Activated T-cell treated with anti-CD3 and anti-CD28 coated beads, Interleukin-2, amount 50 U/mL, for 72 hours (primary cell): ENCODE measurements around the gene MIER2. TPM values are rescaled to one million over a fixed set of nuclear protein-coding genes. Genes with fewer than 3 reads are reported as not detected.
A peak's percentile ranks its signal among the peaks of the same experiment; 100 is the strongest.

ENCODE experiments used
- ATAC-seq, 2 donors: fragments of 150-1000 bp; cut with Tn5 transposase; replicated peaks in 1 of 2; 2 replicates each; pipeline ENCODE4 v1.10.0; 2021; ENCODE audit warnings: moderate library complexity in 2 of 2, mild to moderate bottlenecking in 1 of 2
- DNase-seq, 2 donors: peaks; one replicate each; pipeline ENCODE4 v3.0.0; 2021 to 2022; ENCODE audit warnings: mixed read lengths in 1 of 2
- H3K27ac Mint-ChIP-seq: one replicate; pipeline ENCODE4 v1.8.0; 2022; ENCODE audit warnings: mild to moderate bottlenecking, moderate library complexity, mixed read lengths
- H3K27me3 Mint-ChIP-seq: one replicate; pipeline ENCODE4 v1.8.0; 2022; ENCODE audit warnings: low read depth, mixed read lengths
- H3K36me3 Mint-ChIP-seq, 2 donors: one replicate each; pipeline ENCODE4 v1.8.0; 2022; ENCODE audit warnings: mixed read lengths in 2 of 2, mild to moderate bottlenecking in 1 of 2; ENCODE audit not compliant: insufficient read depth in 2 of 2
- H3K4me1 Mint-ChIP-seq: one replicate; pipeline ENCODE4 v1.8.0; 2022; ENCODE audit warnings: low read depth, mixed read lengths
- H3K4me3 Mint-ChIP-seq, 2 donors: one replicate each; pipeline ENCODE4 v1.8.0; 2022; ENCODE audit warnings: mild to moderate bottlenecking in 2 of 2, mixed read lengths in 2 of 2, moderate library complexity in 2 of 2
- H3K9me3 Mint-ChIP-seq, 2 donors: one replicate each; pipeline ENCODE4 v1.8.0; 2022; ENCODE audit warnings: mixed read lengths in 2 of 2
- total RNA-seq, 2 donors: library from RNA; stranded (reverse); gene quantifications; one replicate each; pipeline ENCODE4 v1.2.3, GENCODE V29; 2022

MIER2 gene
- total RNA-seq, 2 donors from 2014 or later: 25.8 to 29.0 TPM

DNA sequence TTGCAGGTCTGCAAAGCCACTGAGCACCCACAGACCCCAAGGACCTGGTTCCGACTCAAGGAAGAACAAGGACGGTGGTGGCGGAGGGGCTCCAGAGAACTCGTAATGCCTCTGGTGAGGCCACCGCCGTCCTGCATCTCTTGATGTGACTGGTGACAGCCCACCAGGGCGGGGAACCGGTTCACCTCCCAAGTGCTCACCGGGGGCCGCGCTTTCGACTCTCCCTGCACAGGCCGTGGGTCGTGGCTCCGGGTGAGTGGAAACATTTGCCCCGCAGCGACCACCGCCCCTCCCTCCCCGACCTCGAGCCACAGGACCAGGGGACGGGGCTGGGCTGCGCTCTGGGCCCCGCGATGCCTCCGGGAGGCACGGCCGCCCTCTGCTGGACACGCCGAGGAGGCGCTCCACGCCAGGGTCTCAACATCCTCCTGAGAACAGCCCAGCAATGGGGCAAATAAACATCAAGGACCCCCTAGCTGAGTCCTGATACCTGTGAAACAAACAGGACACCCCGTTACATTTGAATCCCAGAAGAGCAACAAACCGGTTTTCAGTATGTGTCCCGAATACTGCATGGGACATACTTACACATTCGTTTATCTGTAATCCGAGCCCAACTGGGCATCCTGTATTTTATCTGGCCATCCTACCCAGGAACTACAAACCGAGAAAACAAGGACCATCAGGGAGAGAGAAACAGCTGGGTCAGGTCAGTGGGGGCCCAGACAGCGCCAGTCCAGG lies 49.5 kb downstream of the MIER2 start:
- H3K27me3 Mint-ChIP-seq: peaks cover 30% of the 10 kb centered on the region
- no peaks in the 10 kb centered on the region for H3K9me3 Mint-ChIP-seq
- peak overlapping the region in 1 of 2 donors; percentile 32 for H3K4me3 Mint-ChIP-seq
- DNase-seq (peak; percentile 66 to 68), ATAC-seq (peak; percentile 72 to 77)
- no peaks in the 10 kb centered on the region for H3K36me3 Mint-ChIP-seq
- H3K4me1 Mint-ChIP-seq: peaks cover 5% of the 10 kb centered on the region
- no peak overlapping the region for H3K27ac Mint-ChIP-seq

DNA sequence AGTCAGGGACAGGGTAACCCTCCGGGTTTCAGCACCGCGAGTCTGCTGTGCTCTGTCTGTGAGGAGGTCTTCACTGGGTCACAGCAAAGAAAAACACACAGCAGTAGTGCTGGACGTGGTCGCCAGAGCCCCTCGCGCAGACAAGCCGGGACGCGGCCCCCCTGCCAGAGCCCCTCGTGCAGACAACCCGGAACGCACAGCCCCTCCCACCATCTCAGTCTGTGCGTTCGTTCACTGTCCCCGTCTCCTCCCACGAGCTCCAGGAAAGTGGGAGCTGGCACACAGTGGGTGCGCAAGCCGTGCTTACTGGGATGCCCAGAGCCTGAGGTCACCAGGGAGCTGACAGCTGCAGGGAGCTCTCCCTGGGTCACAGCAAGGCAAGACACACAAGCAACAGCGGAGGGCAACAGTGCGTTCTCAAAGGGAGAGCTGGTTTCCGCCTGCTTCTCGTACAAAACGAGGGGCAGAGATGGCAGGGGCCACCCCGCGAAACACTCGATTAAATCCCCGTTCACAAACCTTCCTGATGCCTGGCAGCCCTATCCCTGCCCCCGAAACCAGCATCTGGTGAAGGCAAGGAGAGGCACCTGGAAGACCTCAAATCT lies 50.2 kb downstream of the MIER2 start:
- DNase-seq (no peak), ATAC-seq (peak in 1 of 2 donors; percentile 4)
- Mint-ChIP-seq H3K4me3 (peak overlapping the region in 1 of 2 donors; percentile 32), H3K36me3 (no peaks in the 10 kb centered on the region), H3K4me1 (peaks cover 5% of the 10 kb centered on the region), H3K27ac (no peak overlapping the region), H3K9me3 (no peaks in the 10 kb centered on the region), H3K27me3 (peaks cover 36% of the 10 kb centered on the region)

DNA sequence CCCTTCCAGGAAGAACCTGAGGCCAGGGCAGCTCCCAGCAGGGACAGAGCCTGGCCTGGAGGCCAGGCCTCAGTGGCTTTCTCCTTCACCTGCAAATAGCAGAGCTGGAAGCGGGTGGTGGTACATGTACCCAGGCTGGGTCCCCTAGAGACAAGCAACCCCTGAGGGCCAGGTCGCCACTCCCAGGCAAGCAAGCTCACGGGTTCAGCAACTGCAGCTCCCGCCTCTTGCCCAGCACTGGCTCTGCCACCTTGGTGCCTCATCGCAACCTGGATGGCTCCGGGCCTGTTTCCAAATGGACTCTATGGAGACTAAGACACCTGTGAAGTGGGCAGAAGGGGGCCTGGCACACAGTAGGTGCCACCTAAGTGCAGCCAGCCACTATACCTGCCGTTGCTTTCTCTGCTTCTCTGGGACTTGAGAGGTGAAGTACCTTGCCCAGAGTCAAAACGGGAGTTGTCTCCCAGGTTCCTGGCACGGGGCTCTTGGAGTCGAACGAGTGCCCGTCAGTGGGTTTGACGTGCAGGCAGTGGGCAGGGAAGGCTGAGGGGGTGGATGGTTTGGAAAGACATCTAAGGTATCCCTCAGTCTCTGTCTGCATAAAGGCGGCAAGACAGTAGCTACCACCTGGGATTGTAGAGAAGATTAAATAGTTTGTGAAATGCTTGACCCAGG lies 51.0 kb downstream of the MIER2 start:
- ATAC-seq: no peak
- peaks cover 44% of the 10 kb centered on the region for H3K27me3 Mint-ChIP-seq

DNA sequence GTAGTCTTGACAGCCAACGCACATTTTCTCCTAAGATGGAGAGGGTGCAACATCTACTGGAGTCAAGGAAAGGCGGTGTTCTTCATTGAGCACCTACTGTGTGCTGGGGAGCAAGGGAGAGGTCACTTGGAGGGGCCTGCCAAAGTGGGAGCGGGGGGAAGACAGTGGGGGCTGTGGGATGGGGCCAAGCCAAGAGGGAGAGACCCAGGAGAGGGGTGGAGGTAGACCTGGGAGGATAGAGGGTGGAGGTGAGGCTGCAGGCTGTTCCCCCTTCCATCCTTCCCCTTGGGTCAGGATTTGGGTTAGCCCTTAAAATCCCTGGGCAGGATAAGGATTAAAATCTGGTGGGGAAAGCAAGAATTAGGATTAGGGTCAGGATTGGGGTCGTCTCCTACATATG lies 51.6 kb downstream of the MIER2 start:
- H3K4me3 Mint-ChIP-seq: no peak overlapping the region
- H3K36me3 Mint-ChIP-seq: no peaks in the 10 kb centered on the region
- H3K4me1 Mint-ChIP-seq: peaks cover 5% of the 10 kb centered on the region
- no peaks in the 10 kb centered on the region for H3K9me3 Mint-ChIP-seq
- DNase-seq: no peak
- H3K27ac Mint-ChIP-seq: no peak overlapping the region
- no peak for ATAC-seq
- H3K27me3 Mint-ChIP-seq: peaks cover 45% of the 10 kb centered on the region

More for the DNA sequence above, 51.0 kb downstream of the MIER2 start:
- Mint-ChIP-seq H3K4me3 (no peak overlapping the region), H3K9me3 (no peaks in the 10 kb centered on the region), H3K4me1 (peaks cover 5% of the 10 kb centered on the region), H3K27ac (no peak overlapping the region), H3K36me3 (no peaks in the 10 kb centered on the region)
- no peak for DNase-seq

DNA sequence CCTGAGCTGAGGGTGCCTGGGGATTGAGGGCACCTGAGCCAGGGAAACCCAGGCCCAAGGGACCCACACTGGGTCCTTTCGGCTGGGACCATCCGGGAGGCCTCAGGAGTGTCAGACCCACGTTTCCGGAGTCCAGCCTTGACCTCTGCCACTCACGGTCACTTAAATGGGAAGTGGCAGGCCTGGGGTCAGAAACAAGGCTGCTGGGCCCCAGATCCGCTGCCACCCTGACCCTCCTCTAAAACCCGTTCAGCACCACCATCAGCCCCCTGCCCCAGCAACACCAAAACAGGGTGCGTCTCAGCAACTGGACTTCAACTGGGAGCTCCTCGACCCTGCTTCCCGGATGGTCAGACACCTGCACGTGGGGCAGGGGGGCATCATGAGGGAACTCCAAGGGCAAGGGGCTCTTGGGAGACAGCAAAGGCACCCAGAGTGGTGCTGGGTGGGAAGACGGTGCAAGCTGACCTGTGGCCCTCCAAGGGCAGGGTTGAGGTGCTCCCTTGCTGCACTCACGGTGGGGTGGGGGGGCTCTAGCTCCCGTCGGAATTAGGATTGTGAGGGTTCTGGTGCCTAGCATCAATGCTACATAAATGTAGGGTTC lies 52.2 kb downstream of the MIER2 start:
- H3K9me3 Mint-ChIP-seq: no peaks in the 10 kb centered on the region
- no peak overlapping the region for H3K4me3 Mint-ChIP-seq
- no peaks in the 10 kb centered on the region for H3K36me3 Mint-ChIP-seq
- peaks cover 5% of the 10 kb centered on the region for H3K4me1 Mint-ChIP-seq
- DNase-seq: no peak
- H3K27ac Mint-ChIP-seq: no peak overlapping the region
- no peak for ATAC-seq
- H3K27me3 Mint-ChIP-seq: peaks cover 45% of the 10 kb centered on the region

DNA sequence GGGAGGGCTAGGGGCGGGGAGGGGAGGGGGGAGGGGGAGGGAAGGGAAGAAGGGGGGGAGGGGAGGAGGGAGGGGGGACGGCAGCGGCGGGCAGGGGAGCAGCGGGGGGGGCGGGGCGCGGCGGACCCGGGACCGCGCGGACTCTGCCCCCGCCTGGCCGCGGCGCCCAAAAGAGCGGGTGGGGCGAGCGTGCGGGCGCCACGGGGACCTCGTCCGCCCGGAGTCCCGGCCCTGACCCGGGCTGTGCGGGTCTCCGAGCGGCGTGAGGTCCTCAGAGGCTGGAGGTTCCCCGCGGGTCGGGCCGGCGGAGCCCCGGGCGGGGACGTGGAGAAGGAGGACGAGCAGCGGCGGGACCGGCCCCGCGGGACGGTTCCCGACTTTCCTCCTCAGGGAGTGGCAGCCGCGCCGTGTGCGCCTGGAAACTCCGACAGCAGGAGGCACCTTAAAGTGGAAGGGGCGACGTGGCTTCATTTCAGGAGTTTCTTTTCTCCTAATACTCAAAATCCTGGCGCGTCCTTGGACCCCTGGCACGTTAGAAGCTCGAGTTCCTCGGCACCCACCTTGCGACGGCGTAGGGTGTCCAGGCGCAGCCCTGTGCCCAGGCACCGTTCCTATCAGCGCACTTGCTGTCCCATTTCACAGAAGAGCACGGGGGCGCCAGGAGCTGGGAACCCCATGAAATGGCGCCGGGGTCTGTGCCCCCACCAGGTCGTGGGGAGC lies 52.9 kb downstream of the MIER2 start:
- no peaks in the 10 kb centered on the region for H3K9me3 Mint-ChIP-seq
- peaks cover 45% of the 10 kb centered on the region for H3K27me3 Mint-ChIP-seq
- peaks cover 5% of the 10 kb centered on the region for H3K4me1 Mint-ChIP-seq
- no peak overlapping the region for H3K4me3 Mint-ChIP-seq
- no peak overlapping the region for H3K27ac Mint-ChIP-seq
- ATAC-seq: no peak
- no peaks in the 10 kb centered on the region for H3K36me3 Mint-ChIP-seq
- DNase-seq: no peak

DNA sequence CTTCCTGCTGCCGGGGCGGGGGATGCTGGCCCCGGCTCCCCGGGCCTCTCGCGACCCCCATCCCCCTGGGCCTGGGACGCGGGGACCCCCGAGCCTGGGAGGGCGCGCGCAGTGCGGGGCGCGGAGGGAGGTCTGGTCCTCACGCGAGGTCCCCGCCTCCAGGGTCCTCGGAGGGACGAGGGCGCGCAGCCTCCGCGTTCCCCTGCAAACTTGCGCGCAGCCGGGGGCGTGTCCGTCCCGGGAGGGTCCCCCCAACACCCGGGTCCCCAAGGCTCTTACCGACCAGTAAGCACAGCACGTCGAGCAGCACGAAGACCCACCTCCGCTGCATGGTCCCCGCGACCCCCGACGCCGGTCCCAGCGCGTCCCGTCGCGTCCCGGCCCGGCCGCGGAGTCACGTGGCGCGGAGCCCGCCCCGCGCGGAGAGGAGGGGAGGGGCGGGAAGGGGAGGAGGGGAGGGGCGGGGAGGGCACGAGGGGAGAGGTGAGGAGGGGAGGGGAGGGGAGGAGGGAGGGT lies 53.5 kb downstream of the MIER2 start, which contains the start of gene PLPP2:
Gene PLPP2, minus strand, starts transcription at position 398 of the 516 bp plus-strand sequence. Its CDS starts 67 bp downstream, at position 331.
- H3K4me3 Mint-ChIP-seq: peak within 1 kb of the TSS; percentile 67 to 68
- H3K27me3 Mint-ChIP-seq: peaks cover 45% of the 10 kb centered on the region
- H3K27ac Mint-ChIP-seq: no peak within 1 kb of the TSS
- no peaks in the 10 kb centered on the region for H3K9me3 Mint-ChIP-seq
- DNase-seq (no peak), ATAC-seq (peak in 1 of 2 donors; percentile 1)
- no peaks in the 10 kb centered on the region for H3K36me3 Mint-ChIP-seq
- H3K4me1 Mint-ChIP-seq: peaks cover 5% of the 10 kb centered on the region

DNA sequence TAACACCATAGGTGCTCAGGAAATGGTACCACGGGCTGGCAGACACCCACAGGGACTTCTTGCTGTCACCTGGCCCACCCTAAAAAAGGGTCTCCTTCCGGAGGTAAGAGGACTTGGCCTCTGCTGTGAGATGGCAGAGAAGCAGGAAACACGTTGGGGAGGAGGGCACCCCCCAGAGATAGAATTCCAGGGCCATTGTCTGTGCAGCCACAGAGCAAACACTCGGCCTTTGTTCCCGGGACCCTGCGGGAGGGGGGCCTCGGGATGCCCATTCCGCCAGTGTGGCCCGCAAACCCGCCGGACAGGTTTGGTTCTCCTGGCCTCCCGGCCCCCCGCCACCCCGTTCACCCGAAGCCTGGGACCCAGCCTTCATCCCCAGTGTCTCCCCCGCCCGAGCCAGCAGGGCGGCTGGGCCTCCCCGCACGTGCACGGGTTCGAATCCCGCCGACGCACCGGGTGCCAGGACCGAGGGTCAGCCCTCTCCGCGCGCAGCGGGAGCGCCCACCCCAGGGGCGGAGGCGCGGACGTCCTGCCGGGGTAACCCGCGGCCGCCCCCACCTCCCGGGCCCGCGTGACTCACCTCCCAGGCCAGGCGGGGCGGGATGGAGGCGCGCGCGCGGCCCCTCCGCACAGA lies 54.1 kb downstream of the MIER2 start:
- peak overlapping the region; percentile 67 to 68 for H3K4me3 Mint-ChIP-seq

DNA sequence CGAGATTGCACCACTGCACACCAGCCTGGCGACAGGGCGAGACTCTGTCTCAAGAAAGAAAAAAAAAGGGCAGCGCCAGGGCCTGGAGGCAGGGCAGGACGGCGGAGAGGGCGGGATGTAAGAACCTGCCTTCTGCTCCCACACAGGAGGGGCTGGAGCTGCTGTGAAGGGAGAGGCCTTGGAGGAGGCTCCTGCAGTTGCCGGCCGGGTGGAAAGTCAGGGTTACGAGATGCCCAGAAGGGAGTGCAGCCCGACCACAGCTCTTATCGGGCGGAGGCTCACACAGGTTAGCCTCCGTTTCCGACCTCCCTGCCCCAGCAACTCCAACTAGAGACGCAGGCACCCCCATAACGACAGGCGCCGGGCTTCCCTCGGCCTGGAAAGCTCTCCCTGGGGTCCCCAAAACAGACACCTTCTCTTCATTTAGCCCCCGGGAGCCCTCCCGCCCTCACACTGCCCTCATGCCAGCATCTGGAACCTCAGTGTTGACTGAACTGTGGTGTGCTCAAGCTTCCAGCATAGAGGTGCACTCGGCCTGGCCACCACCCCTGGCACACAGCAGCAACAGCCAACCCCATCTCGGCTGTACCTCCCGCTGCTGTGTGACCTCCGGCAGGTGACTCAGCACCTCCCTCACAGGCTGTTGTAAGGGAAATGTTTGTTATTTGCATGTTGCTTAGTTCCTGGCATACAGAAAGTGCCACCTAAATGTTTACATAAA lies 54.8 kb downstream of the MIER2 start:
- peak; percentile 56 to 60 for DNase-seq
- Mint-ChIP-seq H3K27ac (no peak overlapping the region), H3K9me3 (no peaks in the 10 kb centered on the region), H3K4me3 (peak overlapping the region; percentile 67 to 68), H3K4me1 (peaks cover 5% of the 10 kb centered on the region), H3K36me3 (no peaks in the 10 kb centered on the region), H3K27me3 (peaks cover 43% of the 10 kb centered on the region)
- ATAC-seq: peak; percentile 75 to 82

More for the DNA sequence above, 54.1 kb downstream of the MIER2 start:
- DNase-seq (peak; percentile 33 to 47), ATAC-seq (peak; percentile 37 to 41)
- Mint-ChIP-seq H3K27me3 (peaks cover 45% of the 10 kb centered on the region), H3K9me3 (no peaks in the 10 kb centered on the region), H3K27ac (no peak overlapping the region), H3K4me1 (peaks cover 5% of the 10 kb centered on the region), H3K36me3 (no peaks in the 10 kb centered on the region)

DNA sequence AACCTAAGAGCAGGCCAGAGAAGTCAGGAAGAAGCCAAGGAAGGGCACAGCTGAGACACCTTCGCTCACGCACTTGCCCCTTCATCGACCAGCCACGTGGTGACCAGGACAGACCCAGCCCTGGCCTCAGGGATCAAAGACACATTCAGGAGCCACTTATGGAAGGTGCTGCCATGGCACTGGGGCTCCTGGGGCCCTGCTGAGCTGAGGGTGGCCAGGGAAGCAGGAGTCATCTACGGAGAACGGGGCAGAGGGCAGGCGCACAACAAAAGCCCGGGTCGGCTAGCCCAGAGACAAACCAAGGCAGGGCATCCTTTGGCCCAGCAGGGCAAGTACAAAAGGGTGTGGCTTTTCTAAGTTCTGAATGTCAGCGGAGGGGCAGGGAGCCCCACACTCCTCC lies 55.7 kb downstream of the MIER2 start:
- DNase-seq (no peak), ATAC-seq (no peak)
- no peak overlapping the region for H3K4me3 Mint-ChIP-seq
- no peak overlapping the region for H3K27ac Mint-ChIP-seq
- no peaks in the 10 kb centered on the region for H3K36me3 Mint-ChIP-seq
- H3K9me3 Mint-ChIP-seq: no peaks in the 10 kb centered on the region
- H3K4me1 Mint-ChIP-seq: peaks cover 4% of the 10 kb centered on the region
- peaks cover 34% of the 10 kb centered on the region for H3K27me3 Mint-ChIP-seq

DNA sequence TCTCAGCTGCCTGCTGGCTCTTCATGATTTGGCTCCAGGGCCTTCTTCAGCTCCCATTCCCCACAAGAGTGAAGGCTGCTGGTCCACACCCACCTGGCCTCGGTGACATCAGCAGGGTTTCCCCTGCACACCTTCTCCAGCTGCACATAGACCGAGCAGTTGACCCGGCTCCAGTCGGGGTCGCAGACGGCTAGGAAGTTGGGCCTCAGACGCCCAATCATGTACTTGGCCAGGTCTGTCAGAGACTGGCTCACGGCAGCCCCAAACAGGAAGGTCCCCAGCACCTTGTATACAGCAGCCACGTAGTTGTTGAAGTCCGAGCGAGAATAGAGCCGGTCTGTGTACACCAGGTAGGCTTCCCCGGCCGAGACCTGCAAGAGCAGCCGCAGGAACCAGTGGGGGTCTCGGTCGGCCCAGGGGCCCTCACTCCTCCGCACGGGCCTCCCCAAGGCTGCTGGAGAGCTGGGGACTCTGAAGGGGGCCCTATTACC lies 57.2 kb downstream of the MIER2 start:
- Mint-ChIP-seq H3K27ac (no peak overlapping the region), H3K27me3 (peaks cover 19% of the 10 kb centered on the region), H3K4me1 (no peaks in the 10 kb centered on the region), H3K4me3 (no peak overlapping the region), H3K36me3 (no peaks in the 10 kb centered on the region), H3K9me3 (no peaks in the 10 kb centered on the region)
- no peak for DNase-seq
- no peak for ATAC-seq
